HG03354 (cell line): ENCODE data around the gene WSCD1.

ENCODE experiments used
- ATAC-seq: cut with Tn5 transposase; IDR thresholded peaks from one replicate; pipeline ENCODE4 v1.9.1; 2021; ENCODE audit warnings: mild to moderate bottlenecking; ENCODE audit not compliant: unreplicated experiment, poor library complexity, severe bottlenecking

WSCD1 gene

DNA sequence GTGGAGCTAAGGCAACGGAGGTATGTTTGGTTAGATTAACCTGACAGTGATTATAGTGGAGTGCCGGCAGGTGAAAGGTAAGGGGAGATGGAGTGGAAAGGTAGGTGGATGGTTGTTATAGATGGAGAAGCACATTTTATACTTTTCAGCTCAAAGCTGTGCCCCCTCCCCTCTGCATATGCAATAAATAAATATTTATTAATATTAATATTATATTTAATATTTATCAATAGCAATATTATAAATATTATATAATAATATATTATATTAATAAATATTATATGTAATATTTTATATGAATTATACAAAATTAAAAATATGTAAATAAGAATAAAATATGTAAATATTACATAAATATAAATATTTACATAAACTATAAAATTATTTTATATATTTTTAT, 70.0 kb downstream of the WSCD1 start:
- ATAC-seq: no peak

DNA sequence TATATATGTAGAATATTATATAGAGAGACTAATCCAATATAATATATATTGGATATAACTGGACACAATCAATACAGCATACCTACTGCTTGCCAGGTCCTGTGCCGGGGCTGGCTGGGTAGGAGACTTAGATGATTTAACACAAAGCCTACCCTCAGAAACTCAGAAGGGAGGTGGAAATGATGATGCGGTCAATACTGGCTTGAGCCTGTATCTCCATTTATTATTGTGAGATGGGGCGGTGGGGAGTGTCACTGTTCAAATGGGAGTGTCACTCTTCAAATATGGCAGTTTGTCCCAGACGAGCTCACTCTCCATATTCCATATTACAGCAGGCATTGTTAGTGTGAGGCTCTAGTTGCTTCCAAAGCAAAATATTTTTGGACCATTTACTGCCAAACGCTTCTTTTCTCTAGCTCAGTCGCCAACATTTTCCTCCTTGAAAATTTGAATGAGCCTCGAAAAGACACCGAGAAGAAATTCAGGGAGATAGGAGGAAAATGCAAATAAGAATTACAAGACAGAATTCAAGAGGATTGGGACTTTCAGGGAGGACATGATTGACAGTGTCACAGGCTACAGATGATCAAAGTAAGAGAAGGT, 70.7 kb downstream of the WSCD1 start:
- ATAC-seq: no peak

DNA sequence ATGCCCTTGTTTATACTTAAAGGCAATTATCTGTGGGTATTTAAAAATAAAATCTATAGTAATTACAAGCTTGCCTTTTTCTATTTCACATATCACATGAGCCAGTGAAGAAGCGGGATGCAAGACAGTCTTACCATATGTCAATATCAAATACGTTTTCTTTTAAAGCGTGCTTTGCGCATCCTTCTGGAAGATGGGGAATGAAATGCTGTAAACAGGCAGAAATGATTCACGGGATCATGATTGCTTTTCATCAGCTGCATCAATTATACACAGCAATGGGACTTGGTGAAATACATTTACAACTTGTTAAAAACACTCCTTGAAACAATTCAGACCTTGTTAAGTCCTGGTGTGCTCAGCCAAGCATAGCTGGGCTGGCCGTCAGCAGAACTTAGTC, 72.5 kb downstream of the WSCD1 start:
- no peak for ATAC-seq

DNA sequence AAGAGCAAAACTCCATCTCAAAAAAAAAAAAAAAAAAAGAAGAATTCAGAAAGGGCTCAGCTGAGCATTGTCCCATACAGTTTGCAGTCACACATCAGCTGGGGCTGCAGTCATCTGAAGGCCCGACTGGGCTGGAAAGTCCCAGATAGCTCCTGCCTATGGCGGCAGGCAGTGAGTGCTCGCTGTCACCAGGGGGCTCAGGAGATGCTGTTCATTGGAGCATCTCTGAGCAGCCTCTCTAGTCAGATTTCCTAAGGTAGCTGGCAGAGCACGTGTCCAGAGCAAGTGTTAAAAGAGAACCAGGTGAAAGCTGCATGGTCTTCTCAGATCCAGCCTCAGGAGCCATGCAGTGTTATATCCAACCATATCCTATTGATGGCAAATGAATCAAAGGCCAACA, 75.8 kb downstream of the WSCD1 start:
- ATAC-seq: no peak

DNA sequence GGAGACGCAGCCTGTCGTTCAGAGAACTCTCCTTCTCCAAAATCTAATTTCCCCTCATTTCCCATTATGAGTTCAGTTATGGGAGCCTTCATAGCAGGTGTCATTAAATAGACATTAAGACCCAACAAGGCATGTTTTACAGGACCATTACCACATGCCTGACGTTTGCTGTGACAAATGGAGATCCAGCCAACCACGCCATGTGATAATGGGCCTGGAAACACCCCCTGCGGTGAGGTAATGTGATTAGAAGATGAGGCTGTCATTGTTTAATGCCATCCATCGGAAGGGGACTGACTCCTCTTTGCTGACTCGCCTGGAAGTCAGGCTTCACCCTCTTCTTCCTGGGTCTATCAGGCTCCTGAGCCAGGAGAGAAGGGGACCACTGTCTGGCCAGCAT, 76.9 kb downstream of the WSCD1 start:
- ATAC-seq: no peak

DNA sequence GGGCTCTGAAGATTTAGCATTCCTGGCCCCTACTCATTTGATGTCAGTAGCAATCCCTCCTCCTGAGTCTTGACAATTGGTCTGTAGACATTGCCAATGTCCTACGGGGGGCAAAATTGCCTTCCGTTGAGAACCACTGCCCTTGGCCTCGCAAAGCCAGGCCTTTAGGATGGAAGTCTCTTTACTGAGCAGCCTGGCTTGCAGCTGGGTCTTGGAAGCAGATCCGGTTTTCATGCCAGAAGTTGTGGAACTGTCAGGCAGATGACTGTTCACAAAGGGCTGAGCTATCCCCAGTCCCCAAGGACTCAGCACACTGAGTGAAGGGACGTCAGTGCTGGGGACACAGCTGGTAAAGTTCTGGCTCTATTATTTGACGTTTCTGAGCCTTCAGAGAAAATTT, 83.2 kb downstream of the WSCD1 start:
- ATAC-seq: no peak

DNA sequence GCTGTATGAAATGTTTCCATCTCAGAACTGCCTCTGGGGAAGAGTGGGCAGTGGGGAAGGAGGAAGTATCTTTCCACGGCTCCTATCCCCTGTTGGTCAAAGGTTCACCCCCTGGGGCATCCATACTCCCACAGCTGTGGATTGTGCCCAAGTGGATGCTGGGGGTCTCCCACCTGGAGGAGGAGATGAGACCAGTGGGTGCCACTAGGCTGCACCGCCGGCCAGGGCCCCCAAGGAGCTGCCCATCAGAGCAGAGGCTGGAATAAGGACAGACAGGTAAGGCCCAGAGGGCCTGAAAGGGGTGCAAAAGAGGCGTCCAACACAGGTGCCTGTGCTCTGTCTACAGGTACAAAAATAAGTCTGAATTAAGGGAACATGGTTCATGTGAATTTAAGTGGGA, 87.5 kb downstream of the WSCD1 start:
- ATAC-seq: no peak

DNA sequence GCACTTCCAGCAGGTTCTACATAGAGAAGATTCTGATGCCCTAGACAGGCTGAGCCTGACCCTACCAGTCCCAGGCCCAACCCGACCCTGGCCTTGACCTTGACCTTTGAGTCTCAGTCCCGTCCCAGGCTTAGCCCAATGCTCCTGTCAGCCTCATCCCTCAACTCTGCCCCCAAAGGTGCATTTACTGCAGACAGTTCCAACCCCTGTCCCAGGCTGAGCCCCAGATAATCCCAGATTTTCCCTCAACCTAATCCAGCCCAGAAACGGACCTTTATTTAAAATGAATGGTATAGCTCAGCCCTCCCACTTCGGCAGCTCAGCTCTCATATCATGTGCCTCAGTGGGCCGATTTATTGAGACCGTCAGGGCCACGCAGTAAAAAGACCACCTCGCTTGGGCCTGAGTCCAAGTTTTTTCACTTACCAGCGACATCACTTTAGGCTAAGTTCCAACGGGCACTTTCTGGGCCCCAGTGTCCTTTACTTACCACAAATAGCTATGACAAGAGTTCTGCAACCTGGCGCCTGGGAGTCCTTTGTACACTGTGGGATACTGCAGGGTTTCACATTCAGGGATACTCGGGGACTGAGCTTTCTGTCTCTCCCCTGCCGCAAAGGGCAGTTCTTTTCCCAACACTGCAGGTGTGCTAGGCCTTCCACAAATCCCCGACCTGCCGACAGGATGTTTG, 89.5 kb downstream of the WSCD1 start:
- no peak for ATAC-seq

DNA sequence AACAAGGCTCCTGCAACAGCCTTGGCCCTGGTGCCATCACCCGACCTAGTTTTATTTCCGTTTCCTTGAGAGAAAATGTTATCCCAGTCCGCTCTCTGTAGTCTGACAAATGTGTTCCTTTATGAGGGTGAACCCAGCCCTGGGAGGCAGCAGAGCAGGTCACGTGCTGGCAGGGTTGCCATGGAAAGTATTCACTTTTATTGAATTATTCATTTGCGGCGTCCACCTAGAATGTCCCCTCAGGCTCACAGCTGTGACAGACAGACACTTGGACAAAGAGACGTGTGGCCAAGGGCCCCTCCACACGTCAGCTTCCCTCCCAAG, 90.0 kb downstream of the WSCD1 start:
- ATAC-seq: no peak

DNA sequence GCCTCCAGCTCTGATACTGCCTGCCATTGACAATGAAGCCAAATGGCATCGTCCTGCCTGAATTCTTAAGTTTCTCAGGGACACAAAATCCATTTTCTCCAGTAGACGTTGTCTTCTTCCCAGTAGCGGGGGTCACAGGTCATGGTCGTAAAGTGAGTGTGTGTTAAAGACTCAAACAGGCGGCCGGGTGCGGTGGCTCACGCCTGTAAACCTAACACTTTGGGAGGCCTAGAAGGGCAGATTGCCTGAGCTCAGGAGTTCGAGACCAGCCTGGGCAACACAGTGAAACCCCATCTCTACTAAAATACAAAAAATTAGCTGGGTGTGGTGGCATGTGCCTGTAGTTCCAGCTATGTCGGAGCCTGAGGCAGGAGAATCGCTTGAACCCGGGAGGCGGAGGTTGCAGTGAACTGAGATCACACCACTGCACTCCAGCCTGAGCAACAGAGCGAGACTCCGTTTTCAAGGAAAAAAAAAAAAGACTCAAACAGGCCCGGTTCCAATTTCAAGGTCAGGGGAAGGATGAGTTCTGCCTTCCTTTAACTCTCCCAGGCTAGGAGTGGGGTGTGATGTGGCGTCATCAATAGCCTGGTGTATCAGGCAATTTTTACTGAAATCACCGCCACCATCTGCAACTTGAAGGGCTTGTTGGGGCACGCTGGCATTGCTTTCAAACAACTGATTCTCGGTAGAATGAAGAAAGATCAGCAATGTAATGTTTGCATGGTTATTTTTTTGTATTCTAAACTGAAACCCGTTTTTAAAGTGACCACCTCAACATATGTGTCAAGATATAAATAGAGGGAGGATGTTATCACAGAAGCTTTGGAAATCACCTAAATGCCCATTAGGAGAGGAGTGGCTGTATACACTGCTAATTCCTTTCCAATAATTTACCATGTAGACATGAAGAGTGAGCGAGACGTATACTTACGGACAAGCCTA, 91.0 kb downstream of the WSCD1 start:
- ATAC-seq: no peak

DNA sequence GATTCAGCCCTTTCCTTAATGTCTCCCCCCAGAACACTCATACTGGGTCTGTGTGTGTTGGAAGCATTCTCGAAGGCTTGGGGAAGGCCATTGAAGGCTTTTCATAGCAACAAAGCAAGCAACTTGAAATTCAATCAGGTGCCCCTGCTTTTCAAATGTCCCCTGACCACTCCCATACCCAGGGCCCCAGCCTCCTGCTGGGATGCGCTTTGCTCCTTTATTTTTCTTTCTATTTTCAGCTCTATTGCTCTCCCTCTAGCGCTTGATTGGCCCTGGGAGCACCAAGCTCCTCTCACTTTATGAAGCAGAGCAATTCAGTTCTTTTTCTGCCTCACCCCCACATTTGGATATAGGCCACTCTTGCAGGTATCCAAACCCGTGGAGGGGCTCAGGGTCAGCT, 92.0 kb downstream of the WSCD1 start:
- ATAC-seq: no peak

DNA sequence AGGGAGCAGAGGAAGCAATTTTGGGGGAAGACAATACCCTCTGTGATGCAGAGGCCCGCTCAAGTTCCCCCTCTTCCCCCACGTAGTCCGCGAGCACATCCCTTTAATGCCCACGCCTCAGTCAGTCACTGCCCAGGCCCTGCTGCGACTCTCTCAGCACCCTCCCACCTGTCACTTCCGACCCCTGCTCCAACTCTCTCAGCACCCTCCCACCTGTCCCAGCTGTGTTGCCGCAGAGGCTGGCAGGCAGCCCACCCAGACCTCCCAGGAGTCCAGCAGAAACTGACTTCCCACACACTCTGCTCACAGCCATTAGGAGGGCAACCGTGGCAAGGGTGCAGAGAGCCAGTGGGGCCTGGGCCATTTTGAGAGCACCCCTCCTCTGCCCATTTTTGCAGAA, 92.7 kb downstream of the WSCD1 start:
- no peak for ATAC-seq

DNA sequence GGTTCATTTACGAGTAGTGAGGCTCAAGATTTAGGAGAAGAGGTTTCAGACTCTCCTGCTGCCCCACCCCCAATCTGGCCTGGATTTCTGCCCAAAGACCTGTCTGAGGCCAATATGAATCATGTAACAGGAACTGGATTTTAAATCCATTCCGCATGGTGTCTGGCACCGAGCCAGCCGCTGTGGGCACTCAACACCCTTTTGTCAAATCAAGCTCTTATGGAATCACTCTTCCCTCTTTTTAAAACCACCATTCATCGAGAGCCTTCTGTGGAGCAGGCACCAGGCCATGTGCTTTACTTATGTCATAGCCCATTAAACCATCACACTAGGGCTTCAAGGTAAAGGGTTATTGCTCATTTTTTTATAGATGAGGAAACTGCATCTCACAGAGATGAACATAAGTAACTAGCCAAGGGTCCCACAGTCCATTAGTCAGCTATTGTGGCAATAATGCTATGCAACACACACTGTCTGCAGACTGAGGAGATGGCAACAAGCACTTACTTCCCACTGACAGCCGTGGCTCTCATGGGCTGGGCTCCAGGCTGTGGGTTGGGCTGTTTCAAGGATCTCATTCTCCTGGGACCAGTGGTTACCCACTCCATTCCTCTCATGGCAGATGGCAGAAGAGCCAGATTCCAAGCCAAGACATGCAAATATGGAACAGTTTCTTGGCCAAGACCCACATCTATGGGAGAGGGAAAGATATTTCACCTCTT, 93.6 kb downstream of the WSCD1 start:
- no peak for ATAC-seq

DNA sequence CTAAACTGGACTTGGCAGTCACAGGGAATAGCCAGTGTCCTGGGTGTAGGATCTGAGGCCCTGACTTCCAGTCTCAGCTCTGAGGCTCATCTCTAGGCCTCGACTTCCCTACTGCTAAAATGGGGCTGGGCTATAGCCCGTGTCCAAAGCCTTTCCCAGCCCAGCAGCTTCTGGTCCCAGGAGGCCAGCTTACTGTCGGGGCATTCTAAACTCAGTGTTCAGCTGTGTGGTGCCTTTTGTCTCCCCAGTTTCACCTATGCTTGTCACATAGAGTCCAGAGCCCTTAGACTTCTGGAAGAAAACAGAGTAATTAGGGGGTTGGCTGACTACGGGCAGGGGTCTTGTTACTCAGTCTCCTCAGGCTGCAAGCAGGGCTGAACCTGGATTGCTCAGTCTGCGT, 94.8 kb downstream of the WSCD1 start:
- no peak for ATAC-seq

DNA sequence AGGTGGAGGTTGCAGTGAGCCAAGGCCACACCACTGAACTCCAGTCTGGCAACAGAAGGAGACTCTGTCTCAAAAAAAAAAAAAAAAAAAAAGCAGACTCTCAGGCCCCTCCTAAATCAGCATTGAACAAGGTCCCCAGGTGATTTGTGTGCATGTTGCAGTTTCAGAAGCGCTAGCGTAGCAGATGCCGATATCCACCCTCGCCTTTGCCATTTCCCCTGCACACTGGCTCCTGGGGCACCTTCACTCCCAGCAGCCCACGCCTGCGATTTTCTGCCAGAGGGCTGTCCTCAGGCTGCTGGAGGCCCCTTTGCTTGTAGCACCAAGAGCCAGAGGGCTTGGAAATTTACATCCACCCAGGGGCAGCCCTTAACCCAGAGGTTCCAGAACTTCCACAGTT, 95.6 kb downstream of the WSCD1 start:
- ATAC-seq: no peak

DNA sequence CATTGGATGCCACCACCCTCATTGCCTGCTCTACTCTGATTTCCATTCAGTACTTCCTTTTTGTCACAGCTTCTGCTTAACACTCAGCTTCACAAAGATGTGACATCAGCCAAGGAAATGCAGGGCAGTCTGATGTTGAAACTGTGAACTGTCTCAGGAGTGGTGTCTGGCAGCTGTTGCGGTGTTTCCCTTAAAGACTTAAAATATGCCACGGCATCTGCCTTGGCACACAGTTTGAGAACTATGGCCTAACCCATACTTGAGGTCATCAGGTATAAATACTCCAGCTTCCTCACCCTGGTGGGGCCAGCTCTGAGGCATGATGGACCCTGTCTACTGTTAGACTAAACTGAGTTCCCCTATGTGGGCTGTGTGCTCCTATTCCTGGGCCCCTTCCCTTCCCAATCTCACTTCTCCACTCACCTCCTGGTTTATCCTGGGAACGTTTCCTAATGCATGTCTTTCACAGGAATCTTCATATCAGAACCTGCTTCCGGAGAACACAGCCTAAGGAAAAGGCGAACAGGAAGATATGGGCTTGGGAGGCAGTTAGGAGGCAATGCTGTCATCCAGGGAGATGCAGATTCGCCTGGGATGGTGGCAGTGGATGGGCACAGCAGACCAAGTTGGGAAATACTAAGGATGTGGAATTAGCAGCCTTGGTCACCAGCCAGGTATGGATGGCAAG, 96.5 kb downstream of the WSCD1 start:
- no peak for ATAC-seq

DNA sequence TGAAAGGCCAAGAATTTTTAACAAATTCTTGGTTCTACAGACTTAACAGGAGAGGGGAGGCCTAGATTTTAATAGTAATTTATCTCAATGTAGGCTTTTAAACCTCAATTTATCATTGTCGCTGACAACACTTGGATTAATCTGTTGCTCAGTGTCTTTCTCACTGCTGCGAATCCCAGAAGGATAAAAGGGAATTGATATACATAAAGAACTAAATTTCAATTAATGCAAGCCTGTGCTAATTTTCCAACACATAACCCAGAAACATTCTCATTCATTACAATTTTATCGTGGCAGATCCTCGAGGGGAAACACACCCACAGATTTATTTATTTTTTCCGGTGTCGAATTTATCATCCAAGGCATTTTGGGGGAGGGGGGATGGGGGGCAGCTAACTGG, 98.1 kb downstream of the WSCD1 start:
- ATAC-seq: no peak

DNA sequence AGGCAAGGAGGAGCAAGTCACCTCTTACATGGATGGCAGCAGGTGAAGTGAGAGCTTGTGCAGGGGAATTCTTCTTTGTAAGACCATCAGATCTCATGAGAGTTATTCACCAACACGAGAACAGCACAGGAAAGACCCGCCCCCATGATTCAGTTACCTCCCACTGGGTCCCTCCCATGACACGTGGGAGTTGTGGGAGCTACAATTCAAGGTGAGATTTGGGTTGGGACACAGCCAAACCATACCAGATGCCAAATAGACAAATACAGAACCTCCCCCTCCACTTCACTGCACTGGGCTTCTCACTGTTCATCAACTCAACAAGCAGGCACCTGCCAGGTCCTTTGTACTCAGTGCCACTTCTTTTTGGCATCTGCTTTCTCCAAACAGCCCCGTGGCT, 100.2 kb downstream of the WSCD1 start:
- ATAC-seq: no peak

DNA sequence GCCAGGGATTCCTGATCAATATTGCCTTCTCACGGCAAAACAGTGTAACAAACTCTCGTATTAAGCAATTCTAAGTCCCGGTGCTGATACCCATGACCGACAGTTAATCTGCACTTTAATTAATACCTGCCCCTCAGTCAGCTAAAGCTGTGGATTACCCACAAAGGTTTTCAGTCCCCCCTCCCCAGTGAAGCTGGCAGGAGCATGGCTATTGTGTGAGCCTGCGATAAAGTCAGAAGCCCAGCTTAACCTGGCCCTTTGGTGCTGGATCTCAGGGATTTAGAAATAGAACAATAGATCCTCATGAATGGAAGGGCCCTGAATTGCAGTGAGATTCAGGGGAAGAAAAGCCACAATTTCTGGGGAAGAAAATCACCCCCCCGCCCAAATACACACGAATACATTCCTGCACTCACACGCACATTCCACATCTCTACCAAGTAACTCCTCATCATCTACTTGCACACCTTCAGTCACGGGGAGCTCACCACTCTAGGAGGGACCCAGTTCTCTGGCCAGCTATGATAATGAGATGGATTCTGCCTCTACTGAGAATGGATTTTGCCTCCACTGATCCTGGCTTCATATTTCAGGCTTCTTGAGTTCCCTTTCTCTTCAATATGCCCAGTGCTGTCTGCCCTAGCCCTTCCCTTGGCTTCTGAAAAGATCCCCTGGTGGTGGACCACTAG, 102.6 kb downstream of the WSCD1 start:
- no peak for ATAC-seq
